ENCODE data around the gene PMPCA.

Gene PMPCA

DNA sequence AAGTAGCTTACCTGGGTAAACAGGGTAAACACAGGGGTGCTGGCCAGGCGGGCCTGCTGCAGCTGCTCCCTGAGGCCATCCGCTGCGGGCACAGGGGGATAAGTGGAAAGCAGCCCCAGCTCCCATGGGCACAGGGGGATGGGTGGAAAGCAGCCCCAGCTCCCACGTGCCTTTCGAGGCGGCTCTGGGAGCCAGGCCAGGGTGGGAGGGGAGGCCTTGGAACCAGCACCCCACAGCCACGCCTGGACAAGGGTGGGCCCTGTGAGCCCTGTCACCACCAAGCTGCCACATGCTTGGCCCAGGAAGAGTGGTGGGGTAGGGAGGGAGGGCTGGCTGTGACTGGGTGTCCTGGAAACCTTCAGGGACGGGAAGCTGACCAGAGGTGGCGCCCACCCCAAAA lies 29.1 kb upstream of the PMPCA start:
- TF ChIP-seq, protein P1, sequence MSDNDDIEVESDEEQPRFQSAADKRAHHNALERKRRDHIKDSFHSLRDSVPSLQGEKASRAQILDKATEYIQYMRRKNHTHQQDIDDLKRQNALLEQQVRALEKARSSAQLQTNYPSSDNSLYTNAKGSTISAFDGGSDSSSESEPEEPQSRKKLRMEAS (IDR thresholded peaks at IDR 0.05), result no peak
- no peak for TF ChIP-seq RAD21 (IDR thresholded peaks at IDR 0.05; ENCODE audit: low read depth)
- no peak for TF ChIP-seq TCF12 (IDR thresholded peaks at IDR 0.05; ENCODE audit: low read depth)
- TF ChIP-seq TAF1 (IDR thresholded peaks at IDR 0.05; ENCODE audit: low read depth), result no peak
- TF ChIP-seq YY1 (IDR thresholded peaks at IDR 0.05; ENCODE audit: low read depth), result no peak
- TF ChIP-seq EP300 (IDR thresholded peaks at IDR 0.05; ENCODE audit: borderline replicate concordance), result no peak
- no peak for TF ChIP-seq CEBPB (IDR thresholded peaks at IDR 0.05)
- TF ChIP-seq EGR1 (IDR thresholded peaks at IDR 0.05), result no peak
- no peak for TF ChIP-seq TEAD4 (IDR thresholded peaks at IDR 0.05)
- TF ChIP-seq, protein P2, sequence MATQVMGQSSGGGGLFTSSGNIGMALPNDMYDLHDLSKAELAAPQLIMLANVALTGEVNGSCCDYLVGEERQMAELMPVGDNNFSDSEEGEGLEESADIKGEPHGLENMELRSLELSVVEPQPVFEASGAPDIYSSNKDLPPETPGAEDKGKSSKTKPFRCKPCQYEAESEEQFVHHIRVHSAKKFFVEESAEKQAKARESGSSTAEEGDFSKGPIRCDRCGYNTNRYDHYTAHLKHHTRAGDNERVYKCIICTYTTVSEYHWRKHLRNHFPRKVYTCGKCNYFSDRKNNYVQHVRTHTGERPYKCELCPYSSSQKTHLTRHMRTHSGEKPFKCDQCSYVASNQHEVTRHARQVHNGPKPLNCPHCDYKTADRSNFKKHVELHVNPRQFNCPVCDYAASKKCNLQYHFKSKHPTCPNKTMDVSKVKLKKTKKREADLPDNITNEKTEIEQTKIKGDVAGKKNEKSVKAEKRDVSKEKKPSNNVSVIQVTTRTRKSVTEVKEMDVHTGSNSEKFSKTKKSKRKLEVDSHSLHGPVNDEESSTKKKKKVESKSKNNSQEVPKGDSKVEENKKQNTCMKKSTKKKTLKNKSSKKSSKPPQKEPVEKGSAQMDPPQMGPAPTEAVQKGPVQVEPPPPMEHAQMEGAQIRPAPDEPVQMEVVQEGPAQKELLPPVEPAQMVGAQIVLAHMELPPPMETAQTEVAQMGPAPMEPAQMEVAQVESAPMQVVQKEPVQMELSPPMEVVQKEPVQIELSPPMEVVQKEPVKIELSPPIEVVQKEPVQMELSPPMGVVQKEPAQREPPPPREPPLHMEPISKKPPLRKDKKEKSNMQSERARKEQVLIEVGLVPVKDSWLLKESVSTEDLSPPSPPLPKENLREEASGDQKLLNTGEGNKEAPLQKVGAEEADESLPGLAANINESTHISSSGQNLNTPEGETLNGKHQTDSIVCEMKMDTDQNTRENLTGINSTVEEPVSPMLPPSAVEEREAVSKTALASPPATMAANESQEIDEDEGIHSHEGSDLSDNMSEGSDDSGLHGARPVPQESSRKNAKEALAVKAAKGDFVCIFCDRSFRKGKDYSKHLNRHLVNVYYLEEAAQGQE (IDR thresholded peaks at IDR 0.05; ENCODE audit: low read depth), result no peak
- TF ChIP-seq, protein P3, sequence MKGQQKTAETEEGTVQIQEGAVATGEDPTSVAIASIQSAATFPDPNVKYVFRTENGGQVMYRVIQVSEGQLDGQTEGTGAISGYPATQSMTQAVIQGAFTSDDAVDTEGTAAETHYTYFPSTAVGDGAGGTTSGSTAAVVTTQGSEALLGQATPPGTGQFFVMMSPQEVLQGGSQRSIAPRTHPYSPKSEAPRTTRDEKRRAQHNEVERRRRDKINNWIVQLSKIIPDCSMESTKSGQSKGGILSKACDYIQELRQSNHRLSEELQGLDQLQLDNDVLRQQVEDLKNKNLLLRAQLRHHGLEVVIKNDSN (IDR thresholded peaks at IDR 0.05), result no peak
- no peak for TF ChIP-seq ZBTB7A (IDR thresholded peaks at IDR 0.05; ENCODE audit: low read depth)

DNA sequence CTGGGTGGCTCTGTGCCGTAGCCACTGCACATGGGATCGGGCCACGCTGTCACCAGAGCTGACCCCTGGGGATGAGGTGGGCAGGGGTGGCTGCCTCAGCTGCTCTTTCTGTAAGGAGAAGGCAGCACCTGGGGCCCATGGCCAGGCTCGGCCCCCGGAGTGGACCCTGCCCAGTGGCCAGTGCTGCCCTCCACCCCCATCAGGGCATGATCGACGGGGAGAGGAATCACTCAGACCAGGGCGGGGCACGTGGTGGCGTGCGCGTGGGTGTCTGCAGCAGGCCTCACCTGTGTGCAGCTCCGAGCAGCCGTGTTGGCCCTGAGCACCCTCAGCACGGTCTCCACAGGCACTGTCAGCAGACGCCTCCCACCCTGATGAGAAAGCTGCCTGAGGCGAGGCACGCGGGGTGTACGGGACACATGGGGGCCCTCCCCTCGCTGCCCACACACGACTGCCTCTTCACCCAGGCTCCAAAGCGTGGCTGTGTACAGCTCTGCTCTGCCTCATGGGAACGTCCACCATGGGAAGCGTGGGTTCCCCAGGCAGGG lies 28.4 kb upstream of the PMPCA start:
- TF ChIP-seq CEBPB (IDR thresholded peaks at IDR 0.05), result no peak
- no peak for TF ChIP-seq EGR1 (IDR thresholded peaks at IDR 0.05)
- no peak for TF ChIP-seq FOXM1 (IDR thresholded peaks at IDR 0.05; ENCODE audit: borderline replicate concordance, low read depth)
- no peak for TF ChIP-seq RAD21 (IDR thresholded peaks at IDR 0.05; ENCODE audit: low read depth)
- no peak for TF ChIP-seq CREB1 (IDR thresholded peaks at IDR 0.05; ENCODE audit: low read depth)
- TF ChIP-seq, protein P3 (IDR thresholded peaks at IDR 0.05), result no peak
- TF ChIP-seq, protein P2 (IDR thresholded peaks at IDR 0.05; ENCODE audit: low read depth), result no peak
- no peak for TF ChIP-seq YY1 (IDR thresholded peaks at IDR 0.05; ENCODE audit: low read depth)
- TF ChIP-seq ZBTB7A (IDR thresholded peaks at IDR 0.05; ENCODE audit: low read depth), result no peak
- no peak for TF ChIP-seq TCF12 (IDR thresholded peaks at IDR 0.05; ENCODE audit: low read depth)

DNA sequence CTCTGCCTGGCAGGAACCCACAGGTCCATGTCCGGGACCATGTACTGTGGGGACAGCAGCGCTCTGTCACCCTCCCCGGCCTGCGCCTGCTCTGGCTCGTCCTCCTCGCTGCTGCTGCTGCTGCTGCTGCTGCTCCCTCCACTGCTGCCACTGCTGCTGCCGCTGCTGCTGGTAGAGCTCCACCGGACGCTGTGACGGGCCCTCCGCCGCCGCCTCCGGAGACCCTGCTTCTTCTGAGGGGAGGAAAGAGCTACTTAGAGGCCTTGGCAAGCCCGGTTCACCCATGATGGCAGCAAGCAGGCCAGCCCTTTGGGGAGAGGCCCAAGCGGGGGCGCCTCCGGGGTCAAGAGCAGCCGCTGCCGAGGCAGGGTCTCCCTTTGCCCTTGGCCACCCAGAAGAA lies 27.0 kb upstream of the PMPCA start:
- TF ChIP-seq, protein P2 (IDR thresholded peaks at IDR 0.05; ENCODE audit: low read depth), result no peak
- TF ChIP-seq EGR1 (IDR thresholded peaks at IDR 0.05), result no peak
- no peak for TF ChIP-seq NFIC (IDR thresholded peaks at IDR 0.05)
- TF ChIP-seq TEAD4 (IDR thresholded peaks at IDR 0.05), result no peak
- no peak for TF ChIP-seq ZBTB7A (IDR thresholded peaks at IDR 0.05; ENCODE audit: low read depth)
- no peak for TF ChIP-seq YY1 (IDR thresholded peaks at IDR 0.05; ENCODE audit: low read depth)
- TF ChIP-seq CREB1 (IDR thresholded peaks at IDR 0.05; ENCODE audit: low read depth), result no peak
- TF ChIP-seq, protein P3 (IDR thresholded peaks at IDR 0.05), result no peak
- no peak for TF ChIP-seq TAF1 (IDR thresholded peaks at IDR 0.05; ENCODE audit: low read depth)
- no peak for TF ChIP-seq RAD21 (IDR thresholded peaks at IDR 0.05; ENCODE audit: low read depth)
- TF ChIP-seq, protein P1 (IDR thresholded peaks at IDR 0.05), result no peak
- no peak for TF ChIP-seq EP300 (IDR thresholded peaks at IDR 0.05; ENCODE audit: borderline replicate concordance)
- no peak for TF ChIP-seq TCF12 (IDR thresholded peaks at IDR 0.05; ENCODE audit: low read depth)
- TF ChIP-seq CEBPB (IDR thresholded peaks at IDR 0.05), result no peak

DNA sequence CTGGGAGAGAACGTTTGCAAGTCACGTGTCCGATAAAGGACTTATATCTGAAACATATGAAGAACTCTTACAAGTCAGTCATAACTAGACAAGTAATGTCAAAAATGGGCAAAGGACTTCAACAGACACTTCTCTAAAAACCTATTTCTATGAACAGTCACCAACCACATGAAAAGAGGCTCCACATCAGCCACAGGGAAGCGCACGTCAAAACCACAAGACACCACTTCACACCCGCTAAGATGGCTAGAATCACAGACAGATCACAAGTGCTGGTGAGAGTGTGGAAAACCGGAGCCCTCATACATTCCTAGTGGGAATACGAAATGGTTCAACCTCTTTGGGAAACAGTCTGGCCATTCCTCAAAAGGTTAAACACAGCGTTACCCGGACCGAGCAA lies 25.4 kb upstream of the PMPCA start:
- TF ChIP-seq YY1 (IDR thresholded peaks at IDR 0.05; ENCODE audit: low read depth) (no peak), EP300 (IDR thresholded peaks at IDR 0.05; ENCODE audit: borderline replicate concordance) (no peak), NFIC (IDR thresholded peaks at IDR 0.05) (no peak), TCF12 (IDR thresholded peaks at IDR 0.05; ENCODE audit: low read depth) (no peak), EGR1 (IDR thresholded peaks at IDR 0.05) (no peak), CEBPB (IDR thresholded peaks at IDR 0.05) (no peak), RAD21 (IDR thresholded peaks at IDR 0.05; ENCODE audit: low read depth) (no peak), CREB1 (IDR thresholded peaks at IDR 0.05; ENCODE audit: low read depth) (no peak)

Data from Ishikawa (cell line).